SU-DHL-6 (cell line): ENCODE results near the gene CASK.

Experiments
- H2AFZ ChIP-seq: fragments of 200-600 bp; sonication (generic); 2 replicates; pipeline ENCODE4 v1.6.1; 2014; ENCODE audit warnings: low read depth, mild to moderate bottlenecking, moderate library complexity, mixed read lengths, antibody characterized with exemption, low read length; ENCODE audit not compliant: severe bottlenecking
- H3F3A ChIP-seq: fragments of 200-600 bp; shearing (Covaris generic); 2 replicates; pipeline ENCODE4 v1.6.0; 2016; ENCODE audit warnings: antibody characterized with exemption, mild to moderate bottlenecking; ENCODE audit not compliant: insufficient read depth
- H3K27ac ChIP-seq: fragments of 200-600 bp; sonication (generic); 2 replicates; pipeline ENCODE4 v1.5.1; 2016; ENCODE audit warnings: low read depth, mild to moderate bottlenecking, low read length, moderate library complexity, mixed read lengths
- H3K27me3 ChIP-seq: fragments of 200-600 bp; sonication (generic), shearing (Covaris generic); 2 replicates; pipeline ENCODE4 v1.6.0; 2014; ENCODE audit warnings: mild to moderate bottlenecking, low read length
- H3K36me3 ChIP-seq: fragments of 200-600 bp; sonication (generic); 2 replicates; pipeline ENCODE4 v1.6.1; 2014; ENCODE audit warnings: mild to moderate bottlenecking, low read length, mixed read lengths
- H3K4me2 ChIP-seq: fragments of 300-600, 200-600 bp; shearing (Covaris generic), sonication (generic); 2 replicates; pipeline ENCODE4 v1.6.0; 2014; ENCODE audit warnings: low read length, low read depth, mild to moderate bottlenecking; ENCODE audit not compliant: poor library complexity, severe bottlenecking
- H3K4me3 ChIP-seq: fragments of 200-600 bp; sonication (generic); 2 replicates; pipeline ENCODE4 v1.5.1; 2014; ENCODE audit warnings: antibody characterized with exemption, low read length, mild to moderate bottlenecking, mixed read lengths; ENCODE audit not compliant: insufficient read depth, poor library complexity, severe bottlenecking
- H3K79me2 ChIP-seq: fragments of 200-600 bp; sonication (generic); 2 replicates; pipeline ENCODE4 v1.6.1; 2014; ENCODE audit warnings: mild to moderate bottlenecking, low read length, moderate library complexity; ENCODE audit not compliant: insufficient read depth
- H3K9ac ChIP-seq: fragments of 200-600 bp; sonication (generic); 2 replicates; pipeline ENCODE4 v1.7.0; 2014; ENCODE audit warnings: mild to moderate bottlenecking, low read length
- H3K9me2 ChIP-seq: fragments of 200-600 bp; sonication (generic); replicated peaks from 2 replicates; pipeline ENCODE4 v1.6.1; 2014; ENCODE audit warnings: low read length; ENCODE audit not compliant: insufficient read depth
- H3K9me3 ChIP-seq: fragments of 200-600 bp; sonication (generic); 2 replicates; pipeline ENCODE4 v1.6.1; 2014; ENCODE audit warnings: low read length, mixed read lengths; ENCODE audit not compliant: insufficient read depth
- H4K20me1 ChIP-seq: fragments of 200-600 bp; sonication (generic); 2 replicates; pipeline ENCODE4 v1.6.1; 2014; ENCODE audit warnings: low read depth, mild to moderate bottlenecking, antibody characterized with exemption, low read length, moderate library complexity, mixed read lengths
- EZH2phosphoT487 ChIP-seq: fragments of 200-600 bp; sonication (generic), shearing (Covaris generic); conservative IDR thresholded peaks from 2 replicates; pipeline ENCODE4 v1.6.1; 2018; ENCODE audit warnings: mild to moderate bottlenecking, antibody characterized with exemption, low read length, moderate library complexity, mixed read lengths
- TF ChIP-seq, protein P1 (sequence below): fragments of 200-600 bp; sonication (generic); IDR thresholded peaks from one replicate; pipeline ENCODE4 v1.5.1; 2017; ENCODE audit warnings: antibody characterized with exemption, mild to moderate bottlenecking, low read length, moderate library complexity; ENCODE audit not compliant: insufficient read depth, poor library complexity, severe bottlenecking

The CASK gene

DNA sequence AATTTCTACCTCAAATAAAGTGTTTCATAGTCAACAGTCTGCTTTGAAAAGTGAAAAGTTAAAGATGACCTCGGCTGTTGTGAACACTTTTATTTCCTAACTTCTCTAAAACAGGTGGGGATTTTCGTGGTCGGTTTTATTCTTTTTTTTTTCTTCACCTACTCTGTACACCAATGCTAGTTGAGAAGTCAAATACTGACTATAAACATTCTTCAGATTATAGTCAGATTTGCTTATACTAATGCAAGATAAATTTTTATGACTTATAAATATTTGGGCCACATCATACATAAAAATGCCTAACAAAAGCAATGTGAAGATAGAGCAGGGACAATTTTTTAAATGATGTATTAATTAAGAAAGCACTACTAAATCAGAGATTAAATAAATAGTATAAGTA is 332.7 kb downstream of the CASK start:
- Histone ChIP-seq H3K27me3 (no peaks in the 10 kb centered on the region), H3K4me3 (no peak overlapping the region), H4K20me1 (no peaks in the 10 kb centered on the region), H2AFZ (no peak overlapping the region), H3K36me3 (no peaks in the 10 kb centered on the region; the same call in 1 of the 2 replicates), H3K4me2 (no peak overlapping the region), H3K9me2 (no peaks in the 10 kb centered on the region), H3K9me3 (no peaks in the 10 kb centered on the region), H3F3A (no peaks in the 10 kb centered on the region), H3K79me2 (no peaks in the 10 kb centered on the region), H3K27ac (no peak overlapping the region), H3K9ac (no peak overlapping the region)
- TF ChIP-seq EZH2phosphoT487 = no peak
- TF ChIP-seq, protein P1, sequence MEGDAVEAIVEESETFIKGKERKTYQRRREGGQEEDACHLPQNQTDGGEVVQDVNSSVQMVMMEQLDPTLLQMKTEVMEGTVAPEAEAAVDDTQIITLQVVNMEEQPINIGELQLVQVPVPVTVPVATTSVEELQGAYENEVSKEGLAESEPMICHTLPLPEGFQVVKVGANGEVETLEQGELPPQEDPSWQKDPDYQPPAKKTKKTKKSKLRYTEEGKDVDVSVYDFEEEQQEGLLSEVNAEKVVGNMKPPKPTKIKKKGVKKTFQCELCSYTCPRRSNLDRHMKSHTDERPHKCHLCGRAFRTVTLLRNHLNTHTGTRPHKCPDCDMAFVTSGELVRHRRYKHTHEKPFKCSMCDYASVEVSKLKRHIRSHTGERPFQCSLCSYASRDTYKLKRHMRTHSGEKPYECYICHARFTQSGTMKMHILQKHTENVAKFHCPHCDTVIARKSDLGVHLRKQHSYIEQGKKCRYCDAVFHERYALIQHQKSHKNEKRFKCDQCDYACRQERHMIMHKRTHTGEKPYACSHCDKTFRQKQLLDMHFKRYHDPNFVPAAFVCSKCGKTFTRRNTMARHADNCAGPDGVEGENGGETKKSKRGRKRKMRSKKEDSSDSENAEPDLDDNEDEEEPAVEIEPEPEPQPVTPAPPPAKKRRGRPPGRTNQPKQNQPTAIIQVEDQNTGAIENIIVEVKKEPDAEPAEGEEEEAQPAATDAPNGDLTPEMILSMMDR = no peak

DNA sequence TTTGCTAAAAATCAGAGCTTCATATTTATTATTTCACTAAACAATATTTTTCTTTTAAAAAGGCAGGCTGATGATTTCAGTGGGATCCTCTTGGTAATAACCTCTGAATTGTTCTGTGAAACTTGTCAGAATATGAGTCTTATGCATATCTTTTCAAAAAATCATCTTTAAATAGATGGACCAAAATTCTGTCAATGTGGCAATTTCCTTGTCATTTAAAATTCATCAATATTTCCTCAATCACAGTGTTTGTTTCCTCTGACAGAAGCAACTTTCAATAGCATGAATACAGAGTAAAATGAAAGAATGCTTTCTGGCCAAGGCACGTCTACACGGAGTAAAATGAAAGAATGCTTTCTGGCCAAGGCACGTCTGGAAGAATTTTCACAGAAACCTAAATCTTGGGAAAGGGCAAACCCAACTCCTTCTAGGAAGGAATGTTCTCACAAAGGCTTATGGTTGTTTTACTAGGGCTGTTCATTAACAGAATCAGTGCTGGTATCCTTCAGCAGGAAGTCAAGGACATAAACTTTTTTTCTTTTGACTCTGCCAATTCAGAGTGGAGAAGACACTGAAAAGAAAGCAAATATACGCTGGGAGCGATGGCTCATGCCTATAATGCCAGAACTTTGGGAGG is 333.6 kb downstream of the CASK start:
- Histone ChIP-seq H3K4me2 (no peak overlapping the region), H3K79me2 (no peaks in the 10 kb centered on the region), H3K9me2 (no peaks in the 10 kb centered on the region), H2AFZ (no peak overlapping the region), H3K36me3 (no peaks in the 10 kb centered on the region; the same call in 1 of the 2 replicates), H3K4me3 (no peak overlapping the region), H3K27me3 (no peaks in the 10 kb centered on the region), H3K9me3 (no peaks in the 10 kb centered on the region), H4K20me1 (no peaks in the 10 kb centered on the region), H3K9ac (no peak overlapping the region), H3K27ac (no peak overlapping the region), H3F3A (no peaks in the 10 kb centered on the region)
- TF ChIP-seq, protein P1 = no peak
- TF ChIP-seq EZH2phosphoT487 = no peak

DNA sequence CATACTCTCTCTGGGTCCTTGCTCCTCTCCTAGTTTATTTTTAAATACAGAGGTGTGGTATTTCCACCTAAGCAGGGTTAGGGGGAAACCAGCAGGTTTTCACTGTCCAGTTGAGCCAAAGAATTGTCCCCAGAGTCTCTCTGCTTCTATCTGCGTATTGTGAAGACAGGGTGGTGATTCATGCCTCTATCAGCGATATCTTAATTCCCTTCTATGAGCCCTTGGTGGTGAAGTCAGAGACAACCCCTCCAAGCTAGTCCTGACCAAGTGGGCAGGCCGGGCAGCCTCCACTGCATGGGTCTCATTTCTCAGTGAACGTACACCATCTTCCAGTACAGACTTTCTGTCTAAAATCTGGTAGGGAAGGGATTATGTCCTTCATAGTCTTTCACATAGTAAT is 335.1 kb downstream of the CASK start:
- Histone ChIP-seq H3K27ac (no peak overlapping the region), H3K9me3 (no peaks in the 10 kb centered on the region), H3K4me2 (no peak overlapping the region), H2AFZ (no peak overlapping the region), H3F3A (no peaks in the 10 kb centered on the region), H3K4me3 (no peak overlapping the region), H3K36me3 (no peaks in the 10 kb centered on the region; the same call in 1 of the 2 replicates), H3K27me3 (no peaks in the 10 kb centered on the region), H3K9ac (no peak overlapping the region), H3K9me2 (no peaks in the 10 kb centered on the region), H3K79me2 (no peaks in the 10 kb centered on the region), H4K20me1 (no peaks in the 10 kb centered on the region)
- TF ChIP-seq EZH2phosphoT487 = no peak
- TF ChIP-seq, protein P1 = no peak
